ENCODE measurements around the gene GLI1. TPM values are rescaled to one million over a fixed set of nuclear protein-coding genes. Genes with fewer than 3 reads are reported as not detected.
A peak's percentile ranks its signal among the peaks of the same experiment; 100 is the strongest.

Gene GLI1
- total and polyA plus RNA-seq, 10 donors: 0.46 to 3.6 (median 1.0) TPM

DNA sequence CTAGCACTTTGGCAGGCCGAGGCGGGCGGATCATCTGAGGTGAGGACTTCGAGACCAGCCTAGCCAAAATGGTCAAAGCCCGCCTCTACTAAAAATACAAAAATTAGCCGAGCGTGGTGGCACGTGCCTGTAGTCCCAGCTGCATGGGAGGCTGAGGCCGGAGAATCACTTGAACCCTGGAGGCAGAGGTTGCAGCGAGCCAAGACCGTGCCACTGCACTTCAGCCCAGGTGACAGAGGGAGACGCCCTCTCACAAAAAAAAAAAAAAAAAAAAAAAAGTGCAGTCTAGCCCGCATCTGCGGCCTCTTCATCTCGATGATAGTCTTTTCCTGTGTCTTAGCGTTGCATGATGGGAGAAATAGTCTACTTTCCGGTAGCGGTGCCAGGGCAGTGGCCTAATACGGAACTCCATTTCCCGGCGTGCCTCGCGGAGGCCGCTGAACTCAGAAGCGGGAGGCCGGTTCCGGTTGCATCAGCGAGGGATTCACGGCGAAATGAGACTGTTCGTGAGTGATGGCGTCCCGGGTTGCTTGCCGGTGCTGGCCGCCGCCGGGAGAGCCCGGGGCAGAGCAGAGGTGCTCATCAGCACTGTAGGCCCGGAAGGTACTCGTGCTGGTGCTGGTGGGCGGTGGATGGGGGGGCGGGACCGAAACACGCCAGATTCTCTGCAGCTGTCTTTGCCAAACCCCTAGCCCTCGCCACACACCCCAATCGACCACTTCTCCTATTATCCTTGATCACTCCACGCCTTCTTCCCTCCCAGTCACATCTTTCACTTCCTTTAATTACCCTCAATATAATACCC is 28.2 kb downstream of the GLI1 start, which contains the start of gene MARS1:
TSS of gene MARS1 (plus strand) at position 472 of the 805 bp plus-strand sequence. CDS start at position 495, 23 bp downstream.
- intact Hi-C loops (cut with DNase I; ENCODE audit: low total_unique reads): no loop called here
- H3K27ac ChIP-seq: peak within 1 kb of the TSS; percentile 63 to 92 (median 76)
- WGBS, 5 donors: 7 to 13% (median 11%) methylated on average over 43 to 47 of the region's 47 CpGs
- H3K27me3 ChIP-seq (replicated peaks in 1 of 7): no peaks in the 10 kb centered on the region
- H3K9me3 ChIP-seq: no peaks in the 10 kb centered on the region
- H3K36me3 ChIP-seq: peaks cover 3 to 40% (median 30%) of the 10 kb centered on the region in 6 donors
- DNase-seq: peak; percentile 98
- TF ChIP-seq POLR2AphosphoS5 (IDR thresholded peaks at IDR 0.05): peak; percentile 93 to 95 (median 94)
- TF ChIP-seq, protein P1, sequence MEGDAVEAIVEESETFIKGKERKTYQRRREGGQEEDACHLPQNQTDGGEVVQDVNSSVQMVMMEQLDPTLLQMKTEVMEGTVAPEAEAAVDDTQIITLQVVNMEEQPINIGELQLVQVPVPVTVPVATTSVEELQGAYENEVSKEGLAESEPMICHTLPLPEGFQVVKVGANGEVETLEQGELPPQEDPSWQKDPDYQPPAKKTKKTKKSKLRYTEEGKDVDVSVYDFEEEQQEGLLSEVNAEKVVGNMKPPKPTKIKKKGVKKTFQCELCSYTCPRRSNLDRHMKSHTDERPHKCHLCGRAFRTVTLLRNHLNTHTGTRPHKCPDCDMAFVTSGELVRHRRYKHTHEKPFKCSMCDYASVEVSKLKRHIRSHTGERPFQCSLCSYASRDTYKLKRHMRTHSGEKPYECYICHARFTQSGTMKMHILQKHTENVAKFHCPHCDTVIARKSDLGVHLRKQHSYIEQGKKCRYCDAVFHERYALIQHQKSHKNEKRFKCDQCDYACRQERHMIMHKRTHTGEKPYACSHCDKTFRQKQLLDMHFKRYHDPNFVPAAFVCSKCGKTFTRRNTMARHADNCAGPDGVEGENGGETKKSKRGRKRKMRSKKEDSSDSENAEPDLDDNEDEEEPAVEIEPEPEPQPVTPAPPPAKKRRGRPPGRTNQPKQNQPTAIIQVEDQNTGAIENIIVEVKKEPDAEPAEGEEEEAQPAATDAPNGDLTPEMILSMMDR (IDR thresholded peaks at IDR 0.05 in 8 of 11, conservative IDR thresholded peaks at IDR 0.05 in 3 of 11): peak in 4 of 11 experiments; percentile 23 to 47 (median 30)
- peak in 1 of 3 donors; percentile 22 for TF ChIP-seq POLR2A (IDR thresholded peaks at IDR 0.05)
- H3K4me3 ChIP-seq: peak within 1 kb of the TSS; percentile 61 to 92 (median 89)
- H3K4me1 ChIP-seq: peaks cover 15 to 44% (median 20%) of the 10 kb centered on the region in 6 donors

GRCh38 chr12:57488402-57489156 is 29.0 kb downstream of the GLI1 start:
- Histone ChIP-seq H3K27ac (peak overlapping the region; percentile 63 to 92 (median 76)), H3K4me1 (peaks cover 15 to 36% (median 20%) of the 10 kb centered on the region in 6 donors), H3K27me3 (replicated peaks in 1 of 7) (no peaks in the 10 kb centered on the region), H3K36me3 (peaks cover 3 to 42% (median 31%) of the 10 kb centered on the region in 6 donors), H3K4me3 (peak overlapping the region; percentile 61 to 92 (median 89)), H3K9me3 (no peaks in the 10 kb centered on the region)
- 32 to 36% (median 33%) methylated on average over 11 of the region's 11 CpGs for WGBS, 5 donors
- peak; percentile 64 for DNase-seq
- no peak for TF ChIP-seq POLR2A (IDR thresholded peaks at IDR 0.05)
- TF ChIP-seq, protein P1 (IDR thresholded peaks at IDR 0.05 in 8 of 11, conservative IDR thresholded peaks at IDR 0.05 in 3 of 11): no peak
- no peak for TF ChIP-seq POLR2AphosphoS5 (IDR thresholded peaks at IDR 0.05)
- intact Hi-C loops (cut with DNase I; ENCODE audit: low total_unique reads): no loop called here

- H3K4me3 ChIP-seq: peak overlapping the region in 5 of 8 donors; percentile 61 to 90 (median 76)
- WGBS, 5 donors: 85 to 97% (median 89%) methylated on average over 5 of the region's 5 CpGs
Observed at GRCh38 chr12:57489157-57489641, 29.6 kb downstream of the GLI1 start.

More at GRCh38 chr12:57489157-57489641, 29.6 kb downstream of the GLI1 start:
- TF ChIP-seq, protein P1 (IDR thresholded peaks at IDR 0.05 in 8 of 11, conservative IDR thresholded peaks at IDR 0.05 in 3 of 11): no peak
- TF ChIP-seq POLR2A (IDR thresholded peaks at IDR 0.05) (no peak), POLR2AphosphoS5 (IDR thresholded peaks at IDR 0.05) (no peak)
- H3K4me1 ChIP-seq: peaks cover 15 to 34% (median 20%) of the 10 kb centered on the region in 6 donors
- H3K36me3 ChIP-seq: peaks cover 3 to 46% (median 35%) of the 10 kb centered on the region in 6 donors
- no peaks in the 10 kb centered on the region for H3K27me3 ChIP-seq (replicated peaks in 1 of 7)
- no peaks in the 10 kb centered on the region for H3K9me3 ChIP-seq
- DNase-seq: peak; percentile 49
- intact Hi-C loops (cut with DNase I; ENCODE audit: low total_unique reads): no loop called here
- H3K27ac ChIP-seq: peak overlapping the region in 1 of 8 donors; percentile 92
